Lung (tissue), 12 donors: ENCODE results near the gene MYO3A. TPM values are rescaled to one million over a fixed set of nuclear protein-coding genes. Genes with fewer than 3 reads are reported as not detected.

Experiments used
- ATAC-seq: fragments of 200-7000 bp; cut with Tn5 transposase; one replicate; pipeline ENCODE4 v1.9.1; 2020; ENCODE audit warnings: moderate number of reproducible peaks; ENCODE audit not compliant: insufficient read depth, low FRiP score
- DNase-seq, 3 donors: peaks; one replicate each; pipeline ENCODE4 v3.0.0-alpha.2; 2013 to 2017
- H3K27ac ChIP-seq, 2 donors: one replicate each; pipeline ENCODE4 v1.5.1; 2013; ENCODE audit warnings: mild to moderate bottlenecking in 2 of 2, moderate library complexity in 2 of 2, control low read depth in 1 of 2, inconsistent platforms in 1 of 2, low read depth in 1 of 2, low read length in 1 of 2
- H3K27me3 ChIP-seq, 3 donors: one replicate each; pipeline ENCODE4 v1.5.1; 2013; ENCODE audit warnings: low read length in 2 of 3; ENCODE audit not compliant: control insufficient read depth in 3 of 3, insufficient read depth in 3 of 3
- H3K36me3 ChIP-seq, 4 donors: one replicate each; pipeline ENCODE4 v1.5.1; 2013; ENCODE audit warnings: low read length in 4 of 4, mild to moderate bottlenecking in 1 of 4, moderate library complexity in 1 of 4; ENCODE audit not compliant: control insufficient read depth in 4 of 4, insufficient read depth in 4 of 4
- H3K4me1 ChIP-seq, 5 donors: one replicate each; pipeline ENCODE4 v1.5.1; 2013; ENCODE audit warnings: low read length in 5 of 5, mild to moderate bottlenecking in 2 of 5, moderate library complexity in 1 of 5; ENCODE audit not compliant: control insufficient read depth in 5 of 5, insufficient read depth in 5 of 5
- H3K4me3 ChIP-seq: one replicate; pipeline ENCODE4 v1.5.1; 2013; ENCODE audit warnings: mild to moderate bottlenecking, control low read depth, moderate library complexity
- H3K9ac ChIP-seq, 2 donors: one replicate each; pipeline ENCODE4 v1.5.1; 2013; ENCODE audit warnings: low read length in 2 of 2, control low read depth in 1 of 2; ENCODE audit not compliant: insufficient read depth in 1 of 2
- H3K9me3 ChIP-seq, 4 donors: one replicate each; pipeline ENCODE4 v1.5.1; 2013; ENCODE audit warnings: low read length in 3 of 4, mild to moderate bottlenecking in 1 of 4, moderate library complexity in 1 of 4; ENCODE audit not compliant: control insufficient read depth in 4 of 4, insufficient read depth in 3 of 4
- WGBS, 2 donors: extraction: QIAGEN DNeasy Blood & Tissue Kit; methylation state at CpG; one replicate each; pipeline ENCODE4 v1.1.7; 2013; 5-methylcytosine and 5-hydroxymethylcytosine counted together
- polyA plus RNA-seq, 2 donors: library from polyadenylated mRNA; stranded (reverse); fragments of 200-250 nt; gene quantifications; one replicate each; pipeline ENCODE4 v1.2.1, GENCODE V29; 2013
- total RNA-seq, 2 donors: library from RNA; depleted of rRNA in 1 of 2; stranded (reverse); fragments of >200 nt in 1 of 2; gene quantifications; one replicate each; pipeline ENCODE4 v1.2.1, GENCODE V29; 2014 to 2021
- TF ChIP-seq, protein P1 (sequence below): IDR thresholded peaks from 2 replicates; pipeline ENCODE4 v1.5.1; 2012; ENCODE audit warnings: mild to moderate bottlenecking; ENCODE audit errors: control extremely low read depth, extremely low read depth
- donor health status: control.
- donor health status: control.
- donor health status: Bipolar disorder and iron deficiency.
- donor health status: healthy.
- donor health status: DM: yes; HTN: yes; CAD: no.

The MYO3A gene
- total and polyA plus RNA-seq, 4 donors, result 0.08 to 5.7 (median 0.34) TPM

- Histone ChIP-seq H3K27ac (no peak overlapping the region), H3K4me3 (no peak overlapping the region), H3K9ac (no peak overlapping the region), H3K4me1 (no peaks in the 10 kb centered on the region), H3K9me3 (peaks cover 0 to 3% (median 0%) of the 10 kb centered on the region in 4 donors), H3K36me3 (no peaks in the 10 kb centered on the region), H3K27me3 (no peaks in the 10 kb centered on the region)
- WGBS, 2 donors, result 77 to 84% methylated on average over 3 of the region's 3 CpGs
- ATAC-seq, result no peak
- no peak for DNase-seq
- TF ChIP-seq, protein P1, sequence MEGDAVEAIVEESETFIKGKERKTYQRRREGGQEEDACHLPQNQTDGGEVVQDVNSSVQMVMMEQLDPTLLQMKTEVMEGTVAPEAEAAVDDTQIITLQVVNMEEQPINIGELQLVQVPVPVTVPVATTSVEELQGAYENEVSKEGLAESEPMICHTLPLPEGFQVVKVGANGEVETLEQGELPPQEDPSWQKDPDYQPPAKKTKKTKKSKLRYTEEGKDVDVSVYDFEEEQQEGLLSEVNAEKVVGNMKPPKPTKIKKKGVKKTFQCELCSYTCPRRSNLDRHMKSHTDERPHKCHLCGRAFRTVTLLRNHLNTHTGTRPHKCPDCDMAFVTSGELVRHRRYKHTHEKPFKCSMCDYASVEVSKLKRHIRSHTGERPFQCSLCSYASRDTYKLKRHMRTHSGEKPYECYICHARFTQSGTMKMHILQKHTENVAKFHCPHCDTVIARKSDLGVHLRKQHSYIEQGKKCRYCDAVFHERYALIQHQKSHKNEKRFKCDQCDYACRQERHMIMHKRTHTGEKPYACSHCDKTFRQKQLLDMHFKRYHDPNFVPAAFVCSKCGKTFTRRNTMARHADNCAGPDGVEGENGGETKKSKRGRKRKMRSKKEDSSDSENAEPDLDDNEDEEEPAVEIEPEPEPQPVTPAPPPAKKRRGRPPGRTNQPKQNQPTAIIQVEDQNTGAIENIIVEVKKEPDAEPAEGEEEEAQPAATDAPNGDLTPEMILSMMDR, result no peak
Measured at GRCh38 chr10:26138613-26139012, 204.6 kb downstream of the MYO3A start.

DNA sequence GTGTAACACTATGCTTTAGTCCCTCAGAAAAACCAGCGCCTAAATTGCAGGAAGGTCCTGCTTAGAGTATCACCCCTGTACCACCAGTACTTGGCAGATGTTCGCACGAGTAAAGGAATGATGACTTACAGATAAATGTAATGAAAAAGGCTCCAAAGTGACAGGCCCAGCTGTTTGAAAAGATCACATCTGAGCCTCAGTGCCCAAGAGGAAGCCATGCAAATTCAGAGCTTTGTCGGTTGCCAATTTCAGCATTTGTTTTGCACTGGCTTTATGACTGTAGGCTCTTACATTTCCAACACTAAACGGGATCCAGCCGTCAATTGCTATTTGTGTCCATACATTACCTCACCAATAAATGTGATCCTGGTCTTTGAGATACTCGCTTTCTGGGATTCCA, 222.0 kb downstream of the MYO3A start:
- no peaks in the 10 kb centered on the region for H3K27me3 ChIP-seq
- WGBS, 2 donors, result 74 to 89% methylated on average over 7 of the region's 7 CpGs
- H3K4me3 ChIP-seq, result no peak overlapping the region
- TF ChIP-seq, protein P1, result no peak
- peaks cover 0 to 5% (median 0%) of the 10 kb centered on the region in 4 donors for H3K9me3 ChIP-seq
- H3K9ac ChIP-seq, result no peak overlapping the region
- DNase-seq (no peak), ATAC-seq (no peak)
- no peaks in the 10 kb centered on the region for H3K4me1 ChIP-seq
- no peak overlapping the region for H3K27ac ChIP-seq
- H3K36me3 ChIP-seq, result no peaks in the 10 kb centered on the region

DNA sequence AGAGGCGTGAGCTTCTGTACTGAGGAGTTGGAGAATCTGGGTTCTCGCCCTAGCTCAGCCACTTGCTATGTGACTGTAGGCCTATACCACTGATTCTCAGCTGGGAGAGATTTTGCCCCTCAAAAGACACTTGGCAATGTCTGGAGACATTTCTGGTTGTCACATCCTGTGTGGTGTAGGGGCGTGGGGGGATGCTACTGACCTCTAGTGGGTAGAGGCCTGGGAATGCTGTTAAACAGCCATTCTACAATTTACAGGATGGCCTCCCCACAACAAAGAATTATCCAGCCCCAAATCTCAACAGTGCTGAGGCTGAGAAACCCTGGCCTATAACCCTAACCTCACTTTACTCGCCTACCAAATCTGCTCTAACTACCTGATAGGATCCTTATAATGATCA, 223.7 kb downstream of the MYO3A start:
- no peaks in the 10 kb centered on the region for H3K4me1 ChIP-seq
- H3K27me3 ChIP-seq, result no peaks in the 10 kb centered on the region
- ATAC-seq (no peak), DNase-seq (peak in 1 of 3 donors; percentile 1)
- no peak overlapping the region for H3K9ac ChIP-seq
- TF ChIP-seq, protein P1, result no peak
- H3K27ac ChIP-seq, result no peak overlapping the region
- H3K36me3 ChIP-seq, result no peaks in the 10 kb centered on the region
- H3K4me3 ChIP-seq, result no peak overlapping the region
- WGBS, 2 donors, result 76 to 77% methylated on average over 4 of the region's 4 CpGs
- peaks cover 0 to 2% (median 0%) of the 10 kb centered on the region in 4 donors for H3K9me3 ChIP-seq

GRCh38 chr10:26169466-26169865, 235.4 kb downstream of the MYO3A start:
- H3K4me1 ChIP-seq, result no peaks in the 10 kb centered on the region
- no peak overlapping the region for H3K27ac ChIP-seq
- H3K27me3 ChIP-seq, result no peaks in the 10 kb centered on the region
- ATAC-seq, result no peak
- H3K4me3 ChIP-seq, result no peak overlapping the region
- H3K36me3 ChIP-seq, result no peaks in the 10 kb centered on the region
- no peak overlapping the region for H3K9ac ChIP-seq
- no peaks in the 10 kb centered on the region for H3K9me3 ChIP-seq
- 67 to 70% methylated on average over 2 of the region's 2 CpGs for WGBS, 2 donors
- TF ChIP-seq, protein P1, result no peak
- no peak for DNase-seq
